Glomerular endothelial cell (primary cell): ENCODE data around the gene TSSK6. TPM values are rescaled to one million over a fixed set of nuclear protein-coding genes. Genes with fewer than 3 reads are reported as not detected.
A peak's percentile ranks its signal among the peaks of the same experiment; 100 is the strongest.

Source experiments
- DNase-seq: peaks from one replicate; pipeline ENCODE4 v3.0.0-alpha.2; 2011; ENCODE audit warnings: low read depth, low spot score; ENCODE audit errors: extremely low read depth
- total RNA-seq: library from RNA; depleted of rRNA; stranded (reverse); fragments of >200 nt; gene quantifications from 2 replicates; pipeline ENCODE4 v1.2.3, GENCODE V29; 2015

The TSSK6 gene
- total RNA-seq, 1 donor from 2014 or later: 1.7 TPM

DNA sequence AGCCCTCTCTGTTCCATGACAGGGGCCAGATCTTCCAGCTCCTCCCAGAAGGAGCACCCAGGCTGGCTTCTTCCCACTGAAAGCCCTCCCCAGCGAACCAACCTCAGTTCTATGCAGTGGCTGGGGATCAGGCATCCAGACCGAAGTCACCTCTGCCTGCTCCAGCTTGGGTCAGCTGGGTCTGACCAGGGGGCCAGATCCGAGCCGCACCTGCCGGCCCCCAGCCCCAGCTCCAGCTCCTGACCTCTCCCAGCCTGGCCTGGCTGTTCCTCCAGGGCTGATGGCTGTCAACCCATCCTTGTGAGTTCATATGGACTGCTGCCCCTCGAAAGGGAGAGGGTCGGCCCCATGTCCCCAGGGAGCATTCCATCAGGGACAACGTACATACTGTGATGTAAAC lies 8.0 kb downstream of the TSSK6 start:
- no peak for DNase-seq

DNA sequence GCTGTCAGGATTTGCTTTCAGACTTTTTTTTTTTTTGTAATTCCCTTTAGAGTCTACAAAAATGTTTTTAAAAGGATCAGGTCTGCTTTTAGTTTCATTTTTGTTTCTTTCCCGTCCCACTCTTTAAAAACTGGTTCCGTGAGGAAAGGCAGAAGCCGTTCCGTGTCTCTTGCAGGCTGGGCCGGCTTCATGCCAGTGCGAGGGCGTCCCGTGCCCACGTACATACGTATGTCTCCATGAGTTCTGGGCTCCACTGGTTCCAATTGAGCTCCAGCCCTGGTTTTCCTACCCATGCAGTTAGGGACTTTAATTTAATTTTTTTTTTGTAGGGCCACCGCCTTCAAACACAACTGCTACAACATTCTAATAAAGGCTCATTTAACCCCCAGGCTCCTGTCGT lies 8.8 kb downstream of the TSSK6 start:
- DNase-seq: no peak

GRCh38 chr19:19505669-19506326 lies 9.6 kb downstream of the TSSK6 start:
- no peak for DNase-seq

DNA sequence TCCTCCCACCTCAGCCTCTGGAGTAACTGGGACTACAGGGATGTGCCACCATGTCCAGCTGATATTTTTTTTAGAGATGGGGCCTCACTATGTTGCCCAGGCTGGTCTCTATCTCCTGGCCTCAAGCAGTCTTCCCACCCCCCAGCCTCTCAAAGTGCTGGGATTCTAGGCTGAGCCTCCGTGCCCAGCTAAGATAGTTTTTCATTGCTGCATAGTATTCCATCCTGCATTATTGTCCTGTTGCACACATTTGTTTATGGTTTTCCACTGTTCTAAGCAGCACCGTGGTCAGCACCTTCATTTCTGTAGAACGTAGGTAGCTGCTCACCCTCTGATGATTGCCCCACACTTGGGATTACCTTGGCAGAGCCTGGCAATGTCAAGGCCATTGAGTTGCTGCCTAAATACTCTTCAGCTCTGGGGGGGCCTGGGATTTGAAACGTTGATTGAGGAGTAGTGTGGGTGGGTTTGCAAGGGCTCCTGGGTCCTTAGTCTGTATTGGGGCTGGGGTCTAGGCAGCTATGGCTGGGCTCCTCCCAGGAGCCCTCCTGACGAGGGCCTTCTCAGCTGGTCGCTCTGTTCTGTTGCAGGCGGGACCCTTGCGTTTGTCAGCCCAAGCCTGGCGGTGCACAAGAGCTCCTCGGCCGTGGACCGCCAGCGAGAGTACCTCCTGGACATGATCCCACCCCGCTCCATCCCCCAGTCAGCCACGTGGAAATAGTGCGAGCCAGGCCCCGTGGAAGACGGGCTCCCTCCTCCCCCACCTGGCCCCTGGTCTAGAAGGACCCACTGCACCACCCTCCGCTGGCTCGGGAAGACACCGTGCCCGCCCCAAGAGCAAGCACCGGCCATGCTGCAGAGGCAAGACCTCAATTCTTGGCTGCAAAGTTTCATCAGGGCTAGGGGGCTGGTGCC lies 10.3 kb downstream of the TSSK6 start:
- no peak for DNase-seq

GRCh38 chr19:19502808-19503602 lies 12.3 kb downstream of the TSSK6 start:
- no peak for DNase-seq

DNA sequence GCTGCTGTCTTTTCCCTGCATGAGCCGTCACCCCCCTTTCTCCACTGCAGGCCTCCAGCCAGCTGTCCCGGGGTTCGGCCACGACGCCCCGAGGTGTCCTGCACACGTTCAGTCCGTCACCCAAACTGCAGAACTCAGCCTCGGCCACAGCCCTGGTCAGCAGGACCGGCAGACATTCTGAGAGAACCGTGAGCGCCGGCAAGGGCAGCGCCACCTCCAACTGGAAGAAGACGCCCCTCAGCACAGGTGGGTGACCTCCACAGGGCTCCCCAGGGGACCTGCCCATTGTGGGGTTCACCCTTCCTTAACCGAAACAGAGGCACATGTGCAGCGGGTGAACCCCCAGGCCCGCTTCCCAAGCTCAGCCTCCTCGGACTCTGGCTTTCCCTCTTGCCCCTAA lies 13.1 kb downstream of the TSSK6 start:
- no peak for DNase-seq

DNA sequence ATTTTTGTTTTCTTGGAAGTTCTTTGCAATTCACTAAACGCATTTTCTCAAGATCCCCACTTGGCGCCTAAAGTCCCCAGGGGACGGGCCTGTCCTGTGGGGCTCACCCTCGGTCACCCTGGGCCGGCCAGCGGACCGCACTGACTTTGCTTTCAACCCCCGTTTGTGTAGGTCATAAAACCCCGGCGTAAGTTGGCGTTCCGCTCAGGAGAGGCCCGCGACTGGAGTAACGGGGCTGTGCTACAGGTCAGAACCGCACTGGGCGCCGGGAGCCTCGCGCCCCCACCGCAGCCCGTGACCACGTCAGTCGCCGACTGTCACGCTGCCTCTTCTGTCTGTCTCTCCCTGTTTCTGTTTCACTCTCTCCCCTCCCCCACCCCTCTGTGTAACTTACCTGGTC lies 13.6 kb downstream of the TSSK6 start:
- no peak for DNase-seq

- DNase-seq: no peak
These were observed 14.2 kb downstream of the TSSK6 start for GRCh38 chr19:19500975-19501644.

DNA sequence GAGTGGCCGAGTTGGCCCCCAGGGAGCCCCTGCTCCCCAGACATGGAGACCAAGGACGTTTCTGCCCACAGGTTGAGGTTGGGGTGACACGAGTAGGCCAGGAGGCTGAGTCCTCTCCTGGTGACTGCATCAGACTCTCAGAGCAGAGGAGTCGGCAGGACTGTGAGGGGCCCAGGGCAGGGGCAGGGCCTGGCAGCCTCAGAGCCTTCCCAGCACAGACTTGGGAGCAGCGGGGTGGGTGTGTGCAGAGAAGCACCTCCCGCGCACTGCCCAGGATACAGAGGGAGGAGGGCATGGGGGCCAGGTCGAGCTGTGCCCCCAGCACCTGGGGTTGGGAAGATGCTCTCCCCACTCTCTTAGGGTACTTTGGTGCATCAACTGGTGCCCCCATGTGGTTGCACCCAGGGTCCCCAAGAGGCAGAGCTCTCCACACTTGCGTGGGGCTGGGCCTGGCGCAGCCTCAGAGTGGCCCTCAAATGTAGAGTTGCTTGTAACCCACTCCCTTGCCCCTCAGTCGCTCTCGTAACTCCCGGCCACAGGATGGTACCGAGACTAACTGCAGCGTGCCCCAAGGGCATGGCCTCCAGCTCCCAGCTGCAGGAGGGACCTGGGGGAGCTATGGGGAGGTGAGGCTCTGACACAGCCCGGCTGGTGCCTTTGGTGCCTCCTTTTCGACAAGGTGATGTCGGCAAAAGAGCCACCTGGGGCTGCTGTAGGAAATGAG lies 15.9 kb downstream of the TSSK6 start:
- no peak for DNase-seq

GRCh38 chr19:19498255-19498991 lies 16.9 kb downstream of the TSSK6 start:
- no peak for DNase-seq

- no peak for DNase-seq
These were observed 19.4 kb downstream of the TSSK6 start for GRCh38 chr19:19495614-19496603.

GRCh38 chr19:19493841-19494546 lies 21.4 kb downstream of the TSSK6 start:
- DNase-seq: no peak

GRCh38 chr19:19492026-19492610 lies 23.2 kb downstream of the TSSK6 start:
- DNase-seq: no peak

- DNase-seq: no peak
These were observed 23.9 kb downstream of the TSSK6 start for GRCh38 chr19:19491321-19492025.

DNA sequence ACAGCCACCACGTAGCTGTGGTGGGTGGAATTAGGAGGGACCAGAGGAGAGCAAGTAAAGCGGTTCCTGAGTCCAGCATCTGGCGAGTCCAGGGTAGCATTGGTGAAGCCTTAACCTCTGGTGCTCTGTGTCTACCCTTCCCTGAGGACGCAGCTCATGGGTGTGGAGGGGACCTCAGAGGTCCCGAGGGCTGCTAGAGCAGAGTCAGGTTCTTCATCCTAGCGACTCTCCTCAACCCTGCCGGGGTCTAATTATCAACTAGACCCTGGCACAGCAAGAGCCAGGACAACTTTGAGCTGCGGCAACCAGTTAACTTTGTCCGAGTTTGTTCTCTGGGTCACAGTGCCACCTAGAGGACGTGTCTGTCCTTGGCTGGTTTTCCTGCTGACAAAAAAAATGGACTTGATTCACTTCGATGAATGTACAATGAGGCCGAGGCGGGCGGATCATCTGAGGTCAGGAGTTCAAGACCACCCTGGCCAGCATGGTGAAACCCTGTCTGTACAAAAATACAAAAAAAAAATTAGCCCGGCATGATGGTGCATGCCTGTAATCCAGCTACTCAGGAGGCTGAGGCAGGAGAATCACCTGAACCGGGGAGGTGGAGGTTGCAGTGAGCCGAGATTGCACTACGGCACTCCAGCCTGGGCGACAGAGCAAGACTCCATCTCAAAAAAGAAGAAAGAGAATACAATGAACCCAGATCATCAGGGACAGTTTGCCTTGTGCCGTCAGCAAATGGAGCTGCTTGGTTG lies 25.0 kb downstream of the TSSK6 start:
- peak; percentile 67 for DNase-seq

GRCh38 chr19:19489804-19490204 lies 25.5 kb downstream of the TSSK6 start:
- DNase-seq: no peak
